ENCODE measurements around the gene GAL. TPM values are rescaled to one million over a fixed set of nuclear protein-coding genes. Genes with fewer than 3 reads are reported as not detected.

Gene GAL
- total and polyA plus RNA-seq, 2 of the 8 experiments (the other 6 are each of a cell fraction or from before 2014, with no cell fraction given) = 81.8 to 233 TPM

- 0 out of 2 replicates have a peak overlapping the region, but pooled peaks have one; percentile 6 for H3K18ac ChIP-seq (ENCODE audit: extremely low read depth, low read length)
- no peak overlapping the region for H3K27ac ChIP-seq (ENCODE audit: low read depth, low read length)
- H4K91ac ChIP-seq (replicated peaks; ENCODE audit: insufficient read length, low read length) = peak overlapping the region; percentile 44
- H3K9me3 ChIP-seq (ENCODE audit: insufficient read depth in 2 of 2, low read depth in 1 of 2, low read length in 1 of 2) = no peaks in the 10 kb centered on the region
- no peak overlapping the region for H4K5ac ChIP-seq (ENCODE audit: insufficient read length, low read depth, low read length)
- H2BK20ac ChIP-seq (ENCODE audit: low read length) = peak overlapping the region; percentile 98
- H3K4me1 ChIP-seq (replicated peaks in 1 of 4; ENCODE audit: control insufficient read depth in 3 of 4, insufficient read depth in 4 of 4, low read length in 3 of 4) = peaks cover 0 to 5% (median 2%) of the 10 kb centered on the region in 4 experiments; a peak in 4 of 7 replicates
- TF ChIP-seq MAFK (IDR thresholded peaks at IDR 0.05; ENCODE audit: low read depth, low read length) (peak; percentile 50), SIX5 (IDR thresholded peaks at IDR 0.05; ENCODE audit: low read depth, low read length) (no peak)
- H3K9ac ChIP-seq (replicated peaks in 1 of 4; ENCODE audit: extremely low read depth in 1 of 4, low read depth in 3 of 4, low read length in 3 of 4) = no peak overlapping the region
- H2AFZ ChIP-seq (ENCODE audit: low read length) = no peak overlapping the region
- H2BK12ac ChIP-seq (ENCODE audit: low read depth, low read length) = peak overlapping the region; percentile 77; the same call in 1 of the 2 replicates
- H2BK5ac ChIP-seq (ENCODE audit: low read depth, low read length) = no peak overlapping the region
- H2AK5ac ChIP-seq (ENCODE audit: low read depth, low read length) = no peak overlapping the region
- no peaks in the 10 kb centered on the region for H3K23me2 ChIP-seq (ENCODE audit: low read depth, low read length)
- H3K79me2 ChIP-seq (ENCODE audit: control insufficient read depth in 1 of 2, insufficient read depth in 2 of 2, low read length in 2 of 2) = no peaks in the 10 kb centered on the region
- no peak overlapping the region for H3K23ac ChIP-seq (ENCODE audit: insufficient read length)
- no peaks in the 10 kb centered on the region; a peak in 1 of 8 replicates for H3K36me3 ChIP-seq (ENCODE audit: control insufficient read depth in 2 of 4, insufficient read depth in 4 of 4, low read length in 3 of 4)
- WGBS, 2 experiments (ENCODE audit: extremely low coverage in 1 of 2, insufficient coverage in 1 of 2, insufficient read length in 1 of 2, insufficient replicate concordance in 2 of 2, low coverage in 1 of 2, low lambda C conversion rate in 2 of 2, missing lambda C conversion rate in 1 of 2) = 91% methylated on average over 15 of the region's 15 CpGs; no CpG with 5 or more reads in 1 of the 2 experiments
- H3K4me2 ChIP-seq (ENCODE audit: insufficient read depth in 1 of 2, low read depth in 2 of 2, low read length in 2 of 2) = no peak overlapping the region
- H2BK120ac ChIP-seq (replicated peaks; ENCODE audit: low read depth, low read length) = no peak overlapping the region
- H3K4me3 ChIP-seq (ENCODE audit: extremely low read depth in 1 of 4, insufficient read depth in 2 of 4, low read depth in 3 of 4, low read length in 4 of 4) = no peak overlapping the region
- no peak for DNase-seq (ENCODE audit: low read depth in 1 of 2, low spot score in 2 of 2)
- no peak overlapping the region for H3K56ac ChIP-seq (replicated peaks; ENCODE audit: insufficient read length, low read depth, low read length)
- H3K27me3 ChIP-seq (replicated peaks in 1 of 4; ENCODE audit: control insufficient read depth in 3 of 4, extremely low read depth in 1 of 4, insufficient read depth in 3 of 4, low read length in 3 of 4) = peaks cover 0 to 7% (median 5%) of the 10 kb centered on the region in 4 experiments; a peak in 6 of 7 replicates
- H4K8ac ChIP-seq (ENCODE audit: extremely low read depth, insufficient read depth, low read length) = no peak overlapping the region
- FAIRE-seq = no peak
- no peak overlapping the region for H3K4ac ChIP-seq (replicated peaks; ENCODE audit: insufficient read length, low read depth, low read length)
- POLR2A ChIA-PET (ENCODE audit: partially characterized antibody) = interaction anchor here (0.7 to 3.0 kb wide), 5 partner anchors 7 to 130 kb away, joined by 3 to 13 read pairs (median 4); no protein-coding TSS in a partner anchor
- CTCF ChIA-PET (ENCODE audit: partially characterized antibody) = interaction anchor here (0.6 to 1.7 kb wide), 6 partner anchors 8 to 166 kb away, joined by 3 to 6 read pairs (median 3); no protein-coding TSS in a partner anchor
- H3K79me1 ChIP-seq (ENCODE audit: low read depth, low read length) = no peaks in the 10 kb centered on the region
- H3K14ac ChIP-seq (ENCODE audit: insufficient read length) = no peak overlapping the region
- H4K20me1 ChIP-seq (replicated peaks in 1 of 2; ENCODE audit: control insufficient read depth in 1 of 2, insufficient read depth in 2 of 2, low read length in 2 of 2) = no peaks in the 10 kb centered on the region
- 0 out of 2 replicates have a peak overlapping the region, but pooled peaks have one; percentile 95 for H2BK15ac ChIP-seq (ENCODE audit: low read length)
Observed at GRCh38 chr11:68678031-68678441, 6.3 kb upstream of the GAL start.
